Activated CD8-positive, alpha-beta T cell treated with anti-CD3 and anti-CD28 coated beads for 36 hours (primary cell): Measurements from ENCODE around the gene HMGCS1. TPM values are rescaled to one million over a fixed set of nuclear protein-coding genes. Genes with fewer than 3 reads are reported as not detected.

ENCODE experiments used
- ATAC-seq: fragments of 200-7000 bp; cut with Tn5 transposase; one replicate; pipeline ENCODE4 v1.10.0; 2021; ENCODE audit warnings: mild to moderate bottlenecking, moderate library complexity
- CTCF ChIA-PET: fragments of 350-600 bp; sonication (Branson Sonifier 250); formaldehyde crosslinking; loops from one replicate; lab custom pipeline; 2021; ENCODE audit warnings: antibody characterized with exemption; lab: Charles Lee
- POLR2A ChIA-PET: fragments of 350-600 bp; sonication (Branson Sonifier 250); formaldehyde crosslinking; loops from one replicate; lab custom pipeline; 2021; ENCODE audit warnings: antibody characterized with exemption; lab: Charles Lee
- DNase-seq: peaks from one replicate; pipeline ENCODE4 v3.0.0-alpha.2; 2020
- H3K27ac Mint-ChIP-seq: one replicate; pipeline ENCODE4 v1.8.0; 2021; ENCODE audit warnings: mild to moderate bottlenecking, mixed read lengths
- H3K27me3 Mint-ChIP-seq: one replicate; pipeline ENCODE4 v1.8.0; 2021; ENCODE audit warnings: mixed read lengths
- H3K36me3 Mint-ChIP-seq: one replicate; pipeline ENCODE4 v1.8.0; 2021; ENCODE audit warnings: low read depth, mixed read lengths
- H3K4me1 Mint-ChIP-seq: one replicate; pipeline ENCODE4 v1.8.0; 2021; ENCODE audit warnings: low read depth, mixed read lengths
- H3K4me3 Mint-ChIP-seq: one replicate; pipeline ENCODE4 v1.8.0; 2021; ENCODE audit warnings: mild to moderate bottlenecking, moderate library complexity, mixed read lengths
- H3K9me3 Mint-ChIP-seq: one replicate; pipeline ENCODE4 v1.8.0; 2021; ENCODE audit warnings: mixed read lengths
- intact Hi-C: fragments of 100-400 bp; cut with micrococcal nuclease; formaldehyde crosslinking; loops from one replicate; pipeline ENCODE4 v1.10.0; 2022
- total RNA-seq, 2 experiments: library from RNA; stranded (reverse); gene quantifications; one replicate each; pipeline ENCODE4 v1.2.3, GENCODE V29; 2021
- TF ChIP-seq, protein P1 (sequence below): fragments of 200-600 bp; IDR thresholded peaks from one replicate; pipeline ENCODE4 v1.8.0; 2022; ENCODE audit warnings: antibody characterized with exemption, mild to moderate bottlenecking

The HMGCS1 gene
- total RNA-seq, 2 experiments from 2014 or later = 63.6 to 65.7 TPM

DNA sequence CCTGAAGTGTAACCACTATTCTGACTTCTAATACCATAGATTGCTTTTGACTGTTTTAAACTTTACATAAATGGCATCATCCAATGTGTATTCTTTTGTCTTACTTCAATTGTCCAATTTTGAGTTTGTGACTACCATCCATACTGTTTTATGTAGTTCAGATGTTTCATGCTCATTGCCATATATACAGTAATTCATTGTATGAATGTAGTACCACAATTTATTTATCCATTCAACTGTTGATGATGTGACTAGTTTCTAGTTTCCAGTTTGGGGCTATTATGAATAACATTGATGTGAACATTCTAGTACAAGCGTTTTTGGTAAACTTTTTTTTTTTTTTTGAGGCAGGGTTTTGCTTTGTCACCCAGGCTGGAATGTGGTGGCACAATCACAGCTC, 55.1 kb downstream of the HMGCS1 start:
- TF ChIP-seq, protein P1, sequence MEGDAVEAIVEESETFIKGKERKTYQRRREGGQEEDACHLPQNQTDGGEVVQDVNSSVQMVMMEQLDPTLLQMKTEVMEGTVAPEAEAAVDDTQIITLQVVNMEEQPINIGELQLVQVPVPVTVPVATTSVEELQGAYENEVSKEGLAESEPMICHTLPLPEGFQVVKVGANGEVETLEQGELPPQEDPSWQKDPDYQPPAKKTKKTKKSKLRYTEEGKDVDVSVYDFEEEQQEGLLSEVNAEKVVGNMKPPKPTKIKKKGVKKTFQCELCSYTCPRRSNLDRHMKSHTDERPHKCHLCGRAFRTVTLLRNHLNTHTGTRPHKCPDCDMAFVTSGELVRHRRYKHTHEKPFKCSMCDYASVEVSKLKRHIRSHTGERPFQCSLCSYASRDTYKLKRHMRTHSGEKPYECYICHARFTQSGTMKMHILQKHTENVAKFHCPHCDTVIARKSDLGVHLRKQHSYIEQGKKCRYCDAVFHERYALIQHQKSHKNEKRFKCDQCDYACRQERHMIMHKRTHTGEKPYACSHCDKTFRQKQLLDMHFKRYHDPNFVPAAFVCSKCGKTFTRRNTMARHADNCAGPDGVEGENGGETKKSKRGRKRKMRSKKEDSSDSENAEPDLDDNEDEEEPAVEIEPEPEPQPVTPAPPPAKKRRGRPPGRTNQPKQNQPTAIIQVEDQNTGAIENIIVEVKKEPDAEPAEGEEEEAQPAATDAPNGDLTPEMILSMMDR = no peak
- no peaks in the 10 kb centered on the region for H3K36me3 Mint-ChIP-seq
- ATAC-seq (no peak), DNase-seq (no peak)
- peaks cover 19% of the 10 kb centered on the region for H3K27me3 Mint-ChIP-seq
- intact Hi-C loops = no loop called here
- ChIA-PET CTCF (no interaction called here), POLR2A (no interaction called here)
- H3K4me1 Mint-ChIP-seq = no peaks in the 10 kb centered on the region
- peaks cover 2% of the 10 kb centered on the region for H3K9me3 Mint-ChIP-seq
- no peak overlapping the region for H3K27ac Mint-ChIP-seq
- H3K4me3 Mint-ChIP-seq = no peak overlapping the region

GRCh38 chr5:43256261-43256966, 56.8 kb downstream of the HMGCS1 start:
- H3K27ac Mint-ChIP-seq = no peak overlapping the region
- ATAC-seq (no peak), DNase-seq (no peak)
- H3K4me3 Mint-ChIP-seq = no peak overlapping the region
- H3K9me3 Mint-ChIP-seq = peaks cover 2% of the 10 kb centered on the region
- POLR2A ChIA-PET = no interaction called here
- H3K4me1 Mint-ChIP-seq = no peaks in the 10 kb centered on the region
- no peaks in the 10 kb centered on the region for H3K36me3 Mint-ChIP-seq
- intact Hi-C loops = no loop called here
- CTCF ChIA-PET = no interaction called here
- TF ChIP-seq, protein P1 = no peak
- H3K27me3 Mint-ChIP-seq = peaks cover 18% of the 10 kb centered on the region

- intact Hi-C loops = no loop called here
- CTCF ChIA-PET = interaction anchor here (1.0 kb wide), 1 partner anchor 38 kb away, joined by 3 read pairs; no protein-coding TSS in a partner anchor
- no peak for ATAC-seq
These were observed 57.5 kb downstream of the HMGCS1 start for GRCh38 chr5:43255704-43256103.

DNA sequence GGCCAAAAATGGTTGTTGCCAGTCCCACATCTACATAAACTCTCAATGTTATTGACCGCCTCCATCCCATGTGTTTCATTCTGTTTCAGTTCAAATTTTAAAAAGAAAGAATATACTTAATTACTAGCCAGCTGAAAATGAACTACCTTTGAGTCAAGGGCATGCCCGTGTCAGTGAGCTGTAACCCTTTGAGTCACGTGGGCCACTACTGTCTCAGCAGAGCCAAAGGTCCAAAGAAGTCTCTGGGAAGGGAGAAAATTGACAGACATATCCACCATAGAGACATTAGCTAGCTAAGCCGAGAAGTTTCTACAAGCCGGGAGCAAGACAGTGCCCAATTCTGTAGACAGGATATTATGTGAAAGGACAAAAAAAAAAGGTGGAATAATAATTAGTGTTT, 61.5 kb downstream of the HMGCS1 start:
- TF ChIP-seq, protein P1 = no peak
- POLR2A ChIA-PET = no interaction called here
- Mint-ChIP-seq H3K4me1 (no peaks in the 10 kb centered on the region), H3K27me3 (peaks cover 7% of the 10 kb centered on the region), H3K4me3 (no peak overlapping the region), H3K36me3 (no peaks in the 10 kb centered on the region), H3K9me3 (no peaks in the 10 kb centered on the region), H3K27ac (no peak overlapping the region)
- intact Hi-C loops = no loop called here
- no peak for DNase-seq
- CTCF ChIA-PET = no interaction called here
- no peak for ATAC-seq

More at GRCh38 chr5:43255704-43256103, 57.5 kb downstream of the HMGCS1 start:
- Mint-ChIP-seq H3K27ac (no peak overlapping the region), H3K9me3 (peaks cover 2% of the 10 kb centered on the region), H3K4me1 (no peaks in the 10 kb centered on the region), H3K36me3 (no peaks in the 10 kb centered on the region), H3K4me3 (no peak overlapping the region), H3K27me3 (peaks cover 16% of the 10 kb centered on the region)
- POLR2A ChIA-PET = no interaction called here
- TF ChIP-seq, protein P1 = no peak
- no peak for DNase-seq

DNA sequence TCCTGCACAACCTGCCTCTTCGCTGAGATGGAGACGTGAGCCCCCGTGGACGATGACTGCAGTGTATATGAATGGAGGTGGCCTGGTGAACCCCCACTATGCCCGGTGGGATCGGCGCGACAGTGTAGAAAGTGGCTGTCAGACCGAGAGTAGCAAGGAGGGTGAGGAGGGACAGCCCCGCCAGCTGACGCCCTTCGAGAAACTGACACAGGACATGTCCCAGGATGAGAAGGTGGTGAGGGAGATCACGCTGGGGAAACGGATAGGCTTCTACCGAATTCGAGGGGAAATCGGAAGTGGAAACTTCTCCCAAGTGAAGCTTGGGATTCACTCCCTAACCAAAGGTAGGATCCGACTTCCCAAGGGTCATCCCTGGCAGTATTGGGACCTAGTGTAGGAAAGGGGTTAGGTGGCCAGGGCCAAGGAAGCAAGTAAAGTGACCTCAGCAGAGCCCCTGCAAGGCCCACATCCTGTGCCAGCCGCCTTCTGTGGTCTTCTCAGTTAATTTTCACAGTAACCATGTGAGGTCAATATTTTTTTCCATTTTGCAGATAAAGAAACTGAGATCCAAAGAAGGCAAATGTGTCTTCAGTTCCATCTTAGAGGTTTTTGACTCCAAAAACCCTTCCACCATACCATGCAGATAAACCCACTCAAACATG, 67.4 kb downstream of the HMGCS1 start:
- H3K4me3 Mint-ChIP-seq = no peak overlapping the region
- intact Hi-C loops = no loop called here
- ATAC-seq = peak; percentile 24
- peak; percentile 14 for DNase-seq
- H3K36me3 Mint-ChIP-seq = no peaks in the 10 kb centered on the region
- TF ChIP-seq, protein P1 = no peak
- ChIA-PET POLR2A (no interaction called here), CTCF (no interaction called here)
- no peak overlapping the region for H3K27ac Mint-ChIP-seq
- H3K4me1 Mint-ChIP-seq = peaks cover 4% of the 10 kb centered on the region
- H3K27me3 Mint-ChIP-seq = peaks cover 9% of the 10 kb centered on the region
- H3K9me3 Mint-ChIP-seq = no peaks in the 10 kb centered on the region
